GM18873 (cell line): ENCODE data around the gene CACNA1C.
"Not testable (repeated sequence)": the region's sequence is repeated elsewhere in the genome, so short reads cannot be mapped to it uniquely, and the experiment has no call there.

ENCODE experiments used
- ATAC-seq: cut with Tn5 transposase; IDR thresholded peaks from one replicate; pipeline ENCODE4 v1.9.1; 2021; ENCODE audit warnings: mild to moderate bottlenecking, moderate library complexity, moderate number of reproducible peaks; ENCODE audit not compliant: unreplicated experiment, low FRiP score

Gene CACNA1C

DNA sequence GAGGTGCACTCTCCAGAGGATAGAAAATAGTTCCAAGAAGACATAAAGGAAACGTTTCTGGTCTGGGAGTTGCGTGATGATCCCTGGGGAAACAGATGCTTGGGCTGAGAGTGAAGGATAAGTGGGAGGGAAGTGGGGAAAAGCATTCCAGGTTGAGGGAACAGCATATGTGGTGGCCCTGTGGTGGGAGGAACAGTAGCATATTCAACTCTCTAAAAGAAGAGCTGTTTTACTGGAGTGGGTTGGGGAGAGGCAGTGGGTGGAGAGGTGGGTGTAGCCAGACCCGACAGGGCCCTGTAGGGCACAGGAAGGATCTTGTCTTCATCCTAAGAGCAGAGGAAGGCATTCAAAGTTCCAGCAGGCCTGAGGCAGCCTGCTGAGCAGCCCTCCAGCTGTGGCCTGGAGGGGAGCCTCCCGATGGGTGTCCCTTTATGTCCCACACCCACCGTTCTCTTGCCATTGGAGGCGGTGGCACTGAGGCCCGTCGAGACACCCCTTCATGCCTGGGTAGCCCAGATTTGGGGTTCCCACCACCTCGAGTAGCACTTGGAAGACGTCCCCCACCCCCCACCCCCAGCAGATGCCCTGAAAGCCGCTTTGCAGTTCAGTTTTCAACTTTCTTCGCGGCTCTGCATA lies 431.5 kb downstream of the CACNA1C start:
- no peak for ATAC-seq

DNA sequence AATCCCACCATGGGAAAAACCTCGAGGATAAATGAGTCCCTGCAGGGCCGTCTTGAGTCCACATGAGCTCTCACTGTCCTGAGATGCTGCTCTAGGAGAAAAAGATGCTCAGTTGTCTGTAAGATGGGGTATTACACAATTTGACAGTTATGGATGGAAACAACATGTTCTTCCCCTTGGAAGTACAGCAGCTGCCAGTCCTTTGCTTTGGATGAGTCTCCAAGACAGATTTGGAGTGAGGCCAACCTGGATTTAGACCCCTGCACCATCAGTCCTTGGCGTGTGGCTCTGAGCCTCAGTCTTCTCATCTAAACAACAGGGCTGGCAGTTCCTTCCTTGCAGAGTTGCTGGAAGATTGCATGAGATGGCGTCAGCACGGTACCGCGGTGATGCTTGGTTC lies 432.9 kb downstream of the CACNA1C start:
- no peak for ATAC-seq

DNA sequence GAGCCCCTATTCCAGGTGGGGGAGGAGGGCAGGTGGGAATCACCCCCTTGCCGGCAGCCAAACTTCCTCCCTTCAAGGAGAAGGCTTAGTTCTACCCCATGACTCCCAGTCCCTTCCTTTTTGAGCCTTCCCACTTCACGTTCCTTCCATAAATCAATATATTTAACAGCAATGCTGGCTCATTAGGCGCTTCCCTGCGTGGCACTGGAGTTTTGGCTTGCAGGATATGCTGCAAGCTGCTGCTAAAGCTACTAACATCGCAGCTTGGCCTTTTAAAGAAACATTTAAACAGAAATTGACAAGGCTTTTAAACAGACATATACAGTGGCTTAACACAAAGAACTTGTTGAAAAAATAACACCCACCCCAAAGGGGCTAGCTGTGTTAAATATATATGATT lies 434.0 kb downstream of the CACNA1C start:
- ATAC-seq: no peak

DNA sequence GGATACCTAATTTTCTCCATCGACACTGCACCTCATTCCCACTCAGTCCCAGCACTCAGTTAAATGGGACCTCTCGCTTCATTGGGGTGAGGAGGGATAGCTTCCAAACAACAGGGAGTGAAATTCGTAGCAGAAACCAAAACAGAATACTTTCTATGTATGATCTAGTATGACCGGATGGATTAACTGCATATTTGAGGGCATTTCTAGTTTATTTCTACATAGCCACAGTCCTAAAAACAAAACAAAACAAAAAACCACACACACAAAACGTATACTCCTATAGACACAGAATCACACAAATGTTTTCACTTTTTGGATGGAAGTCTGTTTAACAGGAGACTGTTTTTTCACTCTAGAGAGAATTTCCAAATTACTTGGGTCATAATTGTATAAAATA lies 434.5 kb downstream of the CACNA1C start:
- no peak for ATAC-seq

DNA sequence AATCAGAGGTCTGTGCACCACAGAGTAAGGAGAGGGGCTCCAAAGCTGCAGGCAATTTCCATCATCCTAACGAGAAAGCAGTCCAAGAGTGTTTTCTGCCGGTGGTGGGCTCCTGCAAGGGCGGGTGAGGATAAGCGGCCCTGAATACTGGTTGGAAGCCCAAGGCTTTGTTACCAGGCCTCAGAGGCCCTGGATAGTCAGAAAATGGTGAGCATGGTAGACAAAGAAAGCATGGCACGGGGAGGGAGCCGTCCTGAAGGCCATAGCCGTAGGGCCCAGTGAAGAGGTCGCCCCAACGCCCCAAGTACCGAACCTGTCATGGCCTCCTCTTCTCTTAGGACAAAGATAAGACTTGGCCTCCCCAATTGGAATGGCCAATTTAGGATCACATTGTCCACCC lies 435.3 kb downstream of the CACNA1C start:
- ATAC-seq: no peak

DNA sequence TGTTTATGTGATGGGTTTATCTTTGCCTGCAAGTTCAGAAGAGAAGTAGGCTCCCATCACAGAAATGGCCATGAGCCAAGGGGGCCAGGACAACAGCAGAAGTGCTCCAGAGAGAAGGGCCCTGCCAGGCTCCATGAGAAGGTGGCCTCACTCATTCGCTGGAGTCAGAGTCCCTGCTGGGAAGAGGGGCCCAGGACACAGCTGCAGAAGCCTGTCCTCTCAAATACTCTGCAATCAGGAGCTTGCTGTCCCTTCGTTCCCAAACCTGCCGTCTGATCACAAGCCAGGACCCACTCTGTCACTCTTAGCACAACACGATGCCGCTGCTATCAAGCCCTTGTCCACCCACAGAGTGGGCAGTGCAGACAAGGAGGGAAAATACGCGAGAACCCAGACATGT lies 435.8 kb downstream of the CACNA1C start:
- ATAC-seq: no peak

DNA sequence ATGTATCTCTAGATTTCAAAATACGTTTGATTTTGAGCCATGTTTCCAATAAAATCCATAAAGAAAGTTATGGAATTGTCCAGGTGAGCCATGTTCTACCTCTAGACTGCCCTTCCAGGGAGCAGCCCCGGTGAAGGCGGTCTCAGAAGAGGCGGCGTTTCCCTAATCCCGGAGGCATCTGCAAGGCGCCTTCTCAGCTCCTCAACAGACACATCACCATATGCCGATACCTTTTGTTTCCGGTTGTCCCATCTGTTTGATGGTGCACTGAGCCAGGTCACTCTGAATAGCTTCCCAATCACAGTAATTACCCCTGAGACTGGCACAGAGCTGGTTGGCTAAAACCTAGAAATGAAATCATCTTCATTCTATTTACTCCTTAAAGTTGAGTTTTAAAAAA lies 436.5 kb downstream of the CACNA1C start:
- no peak for ATAC-seq

DNA sequence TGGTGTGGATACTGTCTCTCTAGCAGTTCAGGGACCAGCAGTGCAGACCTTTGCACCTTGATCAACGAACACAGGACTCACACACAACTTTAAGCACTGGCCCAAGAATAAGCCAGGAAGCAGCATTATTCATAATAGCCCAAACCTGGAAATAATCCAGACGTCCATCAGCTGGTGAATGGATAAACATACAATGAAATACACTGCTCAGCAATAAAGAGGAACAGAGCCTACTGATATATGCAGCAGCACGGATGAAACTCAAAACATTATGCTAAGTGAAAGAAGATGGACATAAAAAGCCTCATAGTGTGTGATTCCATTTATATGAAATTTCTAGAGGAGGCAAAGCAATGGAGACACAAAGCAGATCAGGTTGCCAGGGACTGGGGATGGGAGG lies 438.0 kb downstream of the CACNA1C start:
- no peak for ATAC-seq

DNA sequence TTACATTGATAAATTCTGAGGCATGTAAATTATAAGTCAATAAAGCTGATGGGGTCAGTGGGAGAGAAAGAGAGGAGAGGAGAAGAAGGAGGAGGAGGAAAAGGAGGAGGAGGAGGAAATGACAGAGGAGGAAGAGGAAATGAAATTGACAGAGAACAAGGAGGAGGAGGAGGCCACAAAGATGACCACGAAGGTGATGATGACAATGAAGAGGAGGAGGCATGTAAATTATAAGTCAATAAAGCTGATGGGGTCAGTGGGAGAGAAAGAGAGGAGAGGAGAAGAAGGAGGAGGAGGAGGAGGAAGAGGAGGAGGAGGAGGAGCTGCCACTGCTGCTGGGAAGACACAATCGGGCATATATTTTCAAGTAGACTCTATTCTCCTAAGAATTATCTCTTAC lies 438.6 kb downstream of the CACNA1C start:
- ATAC-seq: not testable (repeated sequence)

DNA sequence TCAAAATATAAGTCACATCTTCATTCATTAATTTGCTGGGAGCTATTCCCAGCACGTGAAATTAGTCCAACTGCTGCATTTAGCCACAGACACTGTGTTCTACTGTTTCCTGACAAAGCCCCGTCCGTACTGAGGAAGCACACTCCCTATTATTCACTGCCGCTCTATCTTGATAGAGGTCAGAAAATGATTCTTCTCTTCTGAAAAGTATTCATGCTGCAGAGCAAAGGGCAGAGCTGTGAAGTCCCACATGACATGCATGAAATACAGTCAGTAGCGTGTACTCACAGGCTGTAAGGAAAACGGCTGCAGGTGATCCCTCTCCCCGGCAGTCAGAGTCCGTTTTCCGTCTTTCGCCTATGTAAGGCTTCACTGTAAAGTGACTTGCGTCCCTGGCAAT lies 439.4 kb downstream of the CACNA1C start:
- no peak for ATAC-seq

DNA sequence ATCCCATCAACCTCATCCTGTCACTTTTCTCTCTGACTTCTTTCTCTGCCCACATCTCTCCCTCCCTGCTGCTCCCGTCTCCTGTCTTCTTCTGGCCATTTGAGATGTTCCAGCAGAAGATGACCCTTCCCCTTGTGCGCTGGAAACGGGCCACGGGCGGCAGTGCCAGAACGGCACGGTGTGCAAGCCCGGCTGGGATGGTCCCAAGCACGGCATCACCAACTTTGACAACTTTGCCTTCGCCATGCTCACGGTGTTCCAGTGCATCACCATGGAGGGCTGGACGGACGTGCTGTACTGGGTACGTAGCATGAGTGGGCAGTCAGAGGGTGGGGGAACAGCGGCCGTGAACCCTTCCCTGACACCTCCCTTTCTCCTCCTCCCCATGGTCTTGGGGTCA lies 440.3 kb downstream of the CACNA1C start:
- no peak for ATAC-seq

DNA sequence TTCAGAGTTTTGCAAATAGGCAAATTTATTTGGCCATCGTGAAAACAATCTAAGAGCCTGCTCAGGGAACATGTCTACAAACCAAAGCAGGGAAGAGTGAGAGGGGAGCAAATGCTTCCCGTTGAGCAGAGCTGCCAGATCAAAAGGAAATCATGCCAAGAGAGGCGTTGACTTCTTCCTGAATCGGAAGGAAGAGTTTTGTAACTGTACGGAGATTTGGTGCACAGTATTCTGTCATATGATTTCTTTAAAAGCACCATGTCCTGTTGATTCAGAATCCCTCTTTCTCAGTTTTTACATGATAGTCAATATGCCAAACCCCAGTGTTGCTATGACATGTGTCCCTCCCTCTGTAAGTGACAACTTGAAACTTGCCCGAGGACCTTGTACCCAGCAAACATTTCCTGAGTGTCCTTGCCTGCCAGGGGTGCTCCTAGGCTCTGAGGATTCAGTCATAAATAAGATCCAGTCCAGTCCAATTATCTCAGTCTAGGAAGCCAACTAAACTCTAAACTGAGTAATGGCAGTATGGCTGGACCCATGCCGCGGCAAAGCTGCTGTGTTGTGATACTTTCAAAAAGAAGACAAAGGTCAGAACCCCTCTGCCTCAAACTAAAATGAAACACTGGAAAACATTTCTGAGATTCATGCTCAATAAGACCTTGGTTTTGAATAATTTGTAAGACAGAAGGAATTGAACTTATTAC lies 441.9 kb downstream of the CACNA1C start:
- no peak for ATAC-seq

DNA sequence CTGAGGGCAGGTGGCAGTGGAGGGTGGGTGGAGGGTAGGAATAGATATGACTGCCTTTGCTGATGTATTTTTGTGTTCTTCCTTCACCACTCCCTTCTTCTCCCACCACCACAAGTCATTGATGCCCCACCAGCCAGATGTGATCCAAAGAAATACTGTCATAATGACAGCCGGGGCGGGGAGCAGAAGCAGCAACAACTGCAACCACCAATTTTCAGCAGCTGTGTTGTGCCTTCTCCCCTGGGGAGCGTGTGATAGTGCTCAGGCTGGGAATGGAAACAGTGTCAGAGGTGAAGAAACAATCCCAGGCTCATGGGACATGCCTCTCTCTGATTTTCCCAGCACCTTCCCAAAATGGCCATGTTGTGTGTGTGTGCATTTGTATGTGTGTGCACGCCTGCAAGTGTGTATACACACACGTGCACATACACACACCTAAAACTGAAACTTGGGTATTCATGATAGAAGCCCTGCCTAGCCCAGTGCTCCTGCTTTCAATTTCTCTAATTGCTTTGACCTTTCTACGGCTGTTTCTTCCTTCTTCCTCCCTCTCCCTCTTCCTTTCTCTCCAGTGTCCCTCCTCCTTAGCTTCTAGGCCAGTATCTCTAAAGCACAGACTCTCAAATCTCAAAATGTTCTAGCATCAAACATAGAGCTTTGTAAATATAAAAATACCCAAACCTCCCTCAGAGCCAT lies 442.8 kb downstream of the CACNA1C start:
- ATAC-seq: no peak

DNA sequence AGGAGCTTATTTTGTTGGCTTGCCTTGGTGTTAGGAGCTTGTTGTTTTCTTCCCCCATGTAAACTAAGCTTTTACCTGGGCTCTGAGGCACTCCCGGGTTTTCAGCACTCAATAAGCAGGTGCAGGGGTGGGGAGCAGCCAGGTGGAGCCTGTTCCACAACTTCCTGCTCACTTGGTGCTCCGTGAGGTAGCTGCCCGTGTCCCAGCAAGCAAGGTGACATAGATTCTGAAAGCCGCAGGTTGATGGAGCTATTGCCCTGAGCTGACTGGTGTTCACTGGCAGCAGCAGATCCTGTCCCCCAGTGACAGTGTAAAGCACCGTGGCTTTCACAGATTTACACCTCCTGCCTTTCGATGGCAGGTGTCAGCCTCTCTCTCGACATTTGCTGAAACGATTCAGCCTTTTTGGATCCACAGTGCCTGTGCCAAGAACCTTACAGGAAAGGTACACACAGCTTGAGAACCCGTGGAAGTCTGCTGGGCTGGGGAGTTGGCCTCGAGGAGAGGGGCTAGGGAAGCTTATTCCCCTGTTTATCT lies 446.2 kb downstream of the CACNA1C start:
- no peak for ATAC-seq

DNA sequence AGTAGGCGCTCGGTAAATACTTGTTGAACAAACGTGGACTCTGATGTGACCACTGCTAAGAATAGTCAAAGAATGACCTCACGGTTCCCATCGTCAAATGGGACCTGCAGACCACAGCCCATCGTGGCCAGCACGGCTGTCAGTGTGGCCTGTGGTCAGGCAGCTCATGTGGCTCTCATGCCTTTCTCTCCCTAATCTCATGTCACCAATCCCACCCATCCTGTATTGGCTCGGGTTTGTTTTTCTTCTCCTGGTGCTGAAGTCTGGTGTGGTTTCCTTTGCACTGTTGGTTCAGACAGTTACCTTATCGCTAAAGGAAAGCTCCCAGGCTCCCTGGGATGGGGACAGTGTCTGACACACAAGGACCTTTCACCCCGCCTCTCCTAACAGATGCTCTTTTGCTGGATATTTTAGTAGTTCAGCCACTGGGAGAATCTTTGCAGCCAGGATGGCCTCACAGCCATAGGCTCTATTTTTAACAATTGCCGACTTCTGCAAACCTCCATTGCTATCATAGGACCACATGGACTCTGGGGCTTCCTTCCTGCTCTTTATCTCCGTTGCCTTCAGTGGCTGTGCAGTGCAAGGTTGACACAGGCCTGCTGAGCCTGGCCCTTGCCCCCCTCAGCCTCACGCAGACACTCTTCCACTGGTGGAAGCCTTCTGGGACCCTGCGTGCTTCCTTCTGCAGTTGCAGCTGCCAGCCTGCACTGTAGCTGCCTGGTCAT lies 448.8 kb downstream of the CACNA1C start:
- no peak for ATAC-seq

DNA sequence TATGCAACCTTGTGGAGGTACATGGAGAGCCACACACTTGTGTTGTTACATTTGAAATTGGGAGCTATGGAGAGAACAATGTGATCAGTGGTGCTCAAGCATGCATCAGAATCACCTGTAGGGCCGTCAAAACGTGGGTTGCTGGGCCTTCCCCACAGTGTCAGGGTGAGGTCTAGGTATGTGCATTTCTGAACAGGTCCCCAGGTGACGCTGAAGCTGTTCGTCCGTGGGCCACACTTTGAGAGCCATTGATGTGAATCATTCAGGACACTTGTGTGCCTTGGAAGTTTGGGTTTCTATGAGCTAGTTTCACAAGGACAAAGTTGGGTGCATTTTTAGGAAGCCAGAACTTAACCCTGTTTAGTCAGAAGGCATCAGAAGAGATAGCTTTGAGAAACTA lies 450.2 kb downstream of the CACNA1C start:
- no peak for ATAC-seq

DNA sequence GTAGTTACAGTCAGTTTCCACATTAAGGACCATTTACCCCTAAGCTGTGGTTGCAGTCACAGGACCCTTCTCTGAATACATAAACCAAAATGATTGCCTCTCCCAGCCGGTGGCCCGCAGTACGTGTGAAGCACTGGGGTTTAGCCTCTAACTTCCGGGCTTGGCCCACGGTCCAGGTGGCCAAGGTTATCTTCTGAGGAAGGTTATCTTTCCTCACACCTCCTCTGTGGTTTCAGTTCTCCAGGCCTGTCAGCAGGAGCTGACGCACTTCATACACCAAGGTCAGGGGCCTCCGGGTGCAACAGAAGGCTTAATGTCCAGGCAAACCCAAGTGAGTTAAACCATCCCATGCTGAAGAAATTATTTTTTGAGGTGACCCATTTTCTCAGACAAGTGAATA lies 451.0 kb downstream of the CACNA1C start:
- ATAC-seq: no peak

DNA sequence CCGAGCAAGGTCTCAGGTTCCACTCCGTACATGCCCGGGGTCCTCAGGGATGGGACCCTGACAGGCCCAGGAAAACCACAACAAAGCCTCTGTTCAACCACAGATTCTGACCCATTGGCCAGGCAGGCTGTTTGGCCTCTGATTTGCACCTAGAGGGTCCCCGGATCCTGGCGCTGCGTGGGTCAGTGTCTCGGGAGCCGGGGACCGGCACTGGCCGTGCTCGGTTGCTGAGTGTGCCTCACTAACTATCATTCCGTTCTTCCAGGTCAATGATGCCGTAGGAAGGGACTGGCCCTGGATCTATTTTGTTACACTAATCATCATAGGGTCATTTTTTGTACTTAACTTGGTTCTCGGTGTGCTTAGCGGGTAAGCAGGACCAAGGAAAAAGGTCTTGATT lies 451.8 kb downstream of the CACNA1C start:
- no peak for ATAC-seq

DNA sequence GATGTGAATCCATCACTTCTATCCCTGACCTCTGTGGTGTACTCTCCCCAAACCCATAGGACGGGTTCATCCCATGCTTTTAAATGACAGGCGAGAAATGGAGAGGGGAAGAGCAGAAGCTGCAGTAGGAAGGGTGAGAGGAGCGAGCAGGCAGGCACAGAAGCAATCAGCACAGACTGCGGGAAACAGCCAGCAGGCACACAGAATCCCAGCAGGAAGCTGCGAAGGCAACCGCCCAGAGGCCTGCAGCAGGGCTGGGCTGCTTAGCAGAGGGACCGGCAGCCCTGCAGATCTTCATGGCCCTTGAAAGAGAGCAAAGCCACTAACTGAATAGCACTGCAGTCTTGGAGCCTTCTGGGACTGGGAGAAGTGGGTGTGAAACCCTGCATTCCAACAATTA lies 455.0 kb downstream of the CACNA1C start:
- no peak for ATAC-seq

DNA sequence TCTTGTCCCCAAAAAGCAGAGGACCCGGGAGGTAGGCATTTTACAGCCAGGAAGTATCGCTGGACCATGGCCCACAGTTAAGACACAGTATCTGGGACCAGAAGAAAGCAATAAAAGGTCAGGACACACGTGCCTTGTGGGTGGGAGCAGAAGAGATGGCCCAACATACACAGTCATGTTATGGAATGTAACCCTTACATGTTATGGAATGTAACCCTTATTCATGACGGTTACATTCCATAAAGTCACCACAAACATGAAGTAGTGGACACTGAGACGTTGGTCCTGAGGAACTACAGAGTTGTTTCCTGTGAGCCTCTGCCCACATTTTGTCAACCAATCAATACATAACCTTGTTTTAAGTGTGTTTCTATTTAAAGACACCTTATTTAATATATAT lies 456.4 kb downstream of the CACNA1C start:
- ATAC-seq: no peak

DNA sequence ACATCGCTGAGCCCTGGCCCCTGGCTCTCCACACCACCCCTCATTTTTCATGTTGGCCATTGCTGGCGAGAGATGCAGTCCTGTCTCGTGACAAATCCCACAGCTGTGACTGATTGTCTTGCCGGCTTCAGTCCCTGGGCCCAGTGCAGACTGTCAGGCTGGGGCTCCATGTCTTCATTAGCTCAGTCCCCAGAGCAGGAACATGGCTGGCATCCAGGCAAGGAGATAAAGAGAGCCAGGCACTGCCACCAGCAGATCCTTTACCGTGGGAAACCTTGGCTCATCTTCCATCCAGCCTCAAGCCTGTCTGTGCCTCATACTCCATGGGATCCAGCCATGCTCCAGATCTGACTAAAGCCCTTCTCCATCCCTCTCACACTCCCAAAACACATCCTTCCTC lies 457.3 kb downstream of the CACNA1C start:
- ATAC-seq: no peak
